Psoas muscle (tissue), 8 donors: ENCODE results near the gene FIGLA. TPM values are rescaled to one million over a fixed set of nuclear protein-coding genes. Genes with fewer than 3 reads are reported as not detected.

Experiments
- ATAC-seq, 4 donors: fragments of 200-7000 bp; cut with Tn5 transposase; one replicate each; pipeline ENCODE4 v1.9.1; 2020; ENCODE audit warnings: moderate library complexity in 3 of 4, mild to moderate bottlenecking in 2 of 4
- DNase-seq, 2 donors: peaks; one replicate each; pipeline ENCODE4 v3.0.0-alpha.2; 2020
- H3K27ac ChIP-seq: fragments of 200-600 bp; one replicate; pipeline ENCODE4 v1.8.0; 2022
- H3K27me3 ChIP-seq, 3 donors: fragments of 200-600 bp in 1 of 3; one replicate each; pipeline versions ENCODE4 v1.6.1 to v1.8.0; 2013 to 2022; ENCODE audit warnings: low read length in 2 of 3, mild to moderate bottlenecking in 2 of 3, moderate library complexity in 1 of 3; ENCODE audit not compliant: insufficient read depth in 3 of 3
- H3K36me3 ChIP-seq, 2 donors: fragments of 200-600 bp in 1 of 2; one replicate each; pipeline versions ENCODE4 v1.6.1 to v1.8.0; 2013 to 2022; ENCODE audit warnings: low read depth in 1 of 2, mild to moderate bottlenecking in 1 of 2, moderate library complexity in 1 of 2; ENCODE audit not compliant: insufficient read depth in 1 of 2
- H3K4me1 ChIP-seq: fragments of 200-600 bp; one replicate; pipeline ENCODE4 v1.8.0; 2022
- H3K4me3 ChIP-seq: fragments of 200-600 bp; one replicate; pipeline ENCODE4 v1.8.0; 2022; ENCODE audit warnings: mild to moderate bottlenecking
- H3K9me3 ChIP-seq: fragments of 200-600 bp; one replicate; pipeline ENCODE4 v1.8.0; 2022
- WGBS, 3 donors: extraction: QIAGEN DNeasy Blood & Tissue Kit; methylation state at CpG; one replicate each; pipeline versions ENCODE4 v1.1.6 to v1.1.7; 2013; 5-methylcytosine and 5-hydroxymethylcytosine counted together
- intact Hi-C, 2 donors: fragments of 100-400 bp; cut with DNase I; formaldehyde crosslinking; loops; one replicate each; pipeline versions ENCODE4 v1.11.0 to v1.14.2; 2022
- polyA plus RNA-seq, 3 donors: library from polyadenylated mRNA; stranded (reverse); fragments of 200-250 nt; gene quantifications; one replicate each; pipeline ENCODE4 v1.2.3, GENCODE V29; 2013
- total RNA-seq, 4 donors: library from RNA; stranded (reverse); fragmentation: NEBNext Ultra II Directional in 2 of 4; extraction: Animal tissue kit (Norgen Biotek cat#: 25700) in 2 of 4; gene quantifications; one replicate each; pipeline versions ENCODE4 v1.2.1 to v1.2.4, GENCODE V29; 2021 to 2023
- TF ChIP-seq, protein P1 (sequence below): fragments of 200-600 bp; IDR thresholded peaks from one replicate; pipeline ENCODE4 v1.8.0; 2022; ENCODE audit warnings: antibody characterized with exemption
- donor health status: healthy with polysubstance abuse.
- donor health status: DM: no; HTN: no; CAD: no; lungs with moderate emphysema.
- donor health status: Bipolar disorder and iron deficiency.
- donor health status: healthy.
- donor health status: DM: yes; HTN: yes; CAD: no.
- donor health status: DM: no; HTN: no; CAD: no.
- donor health status: DM: no; HTN: no; CAD: no.
- donor health status: DM: yes; HTN: yes; CAD: no.

The FIGLA gene
- total and polyA plus RNA-seq, 7 donors, result 0.12 to 0.21 TPM; not detected in 5

GRCh38 chr2:70779911-70780545 is 10.4 kb downstream of the FIGLA start:
- DNase-seq (no peak), ATAC-seq (no peak)
- Histone ChIP-seq H3K36me3 (no peaks in the 10 kb centered on the region), H3K4me3 (no peak overlapping the region), H3K27ac (no peak overlapping the region), H3K4me1 (no peaks in the 10 kb centered on the region), H3K27me3 (peaks cover 0 to 14% (median 11%) of the 10 kb centered on the region in 3 donors), H3K9me3 (no peaks in the 10 kb centered on the region)
- TF ChIP-seq, protein P1, sequence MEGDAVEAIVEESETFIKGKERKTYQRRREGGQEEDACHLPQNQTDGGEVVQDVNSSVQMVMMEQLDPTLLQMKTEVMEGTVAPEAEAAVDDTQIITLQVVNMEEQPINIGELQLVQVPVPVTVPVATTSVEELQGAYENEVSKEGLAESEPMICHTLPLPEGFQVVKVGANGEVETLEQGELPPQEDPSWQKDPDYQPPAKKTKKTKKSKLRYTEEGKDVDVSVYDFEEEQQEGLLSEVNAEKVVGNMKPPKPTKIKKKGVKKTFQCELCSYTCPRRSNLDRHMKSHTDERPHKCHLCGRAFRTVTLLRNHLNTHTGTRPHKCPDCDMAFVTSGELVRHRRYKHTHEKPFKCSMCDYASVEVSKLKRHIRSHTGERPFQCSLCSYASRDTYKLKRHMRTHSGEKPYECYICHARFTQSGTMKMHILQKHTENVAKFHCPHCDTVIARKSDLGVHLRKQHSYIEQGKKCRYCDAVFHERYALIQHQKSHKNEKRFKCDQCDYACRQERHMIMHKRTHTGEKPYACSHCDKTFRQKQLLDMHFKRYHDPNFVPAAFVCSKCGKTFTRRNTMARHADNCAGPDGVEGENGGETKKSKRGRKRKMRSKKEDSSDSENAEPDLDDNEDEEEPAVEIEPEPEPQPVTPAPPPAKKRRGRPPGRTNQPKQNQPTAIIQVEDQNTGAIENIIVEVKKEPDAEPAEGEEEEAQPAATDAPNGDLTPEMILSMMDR, result no peak
- intact Hi-C loops, result no loop called here
- 46 to 52% (median 48%) methylated on average over 8 of the region's 8 CpGs for WGBS, 3 donors

DNA sequence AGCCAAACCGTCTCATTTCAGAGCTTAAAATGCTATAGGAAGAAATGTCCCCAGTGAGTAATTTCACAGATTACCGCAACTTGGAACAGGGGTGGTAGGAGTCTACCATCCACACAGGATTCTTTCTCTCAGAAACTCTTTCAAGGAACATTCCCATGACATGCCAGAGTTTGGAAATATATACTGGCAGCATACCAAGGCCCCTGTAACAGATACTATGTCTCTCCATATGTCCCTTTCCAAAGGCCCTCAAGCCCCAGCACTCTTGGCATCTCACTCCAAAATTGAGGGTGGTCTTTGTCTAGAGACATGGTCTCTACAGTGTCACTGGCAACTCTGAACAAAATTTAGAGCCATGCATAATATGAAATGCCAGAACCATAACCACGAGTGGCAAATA is 11.0 kb downstream of the FIGLA start:
- intact Hi-C loops, result no loop called here
- Histone ChIP-seq H3K27me3 (peaks cover 0 to 15% (median 11%) of the 10 kb centered on the region in 3 donors), H3K9me3 (no peaks in the 10 kb centered on the region), H3K27ac (no peak overlapping the region), H3K4me3 (no peak overlapping the region), H3K36me3 (no peaks in the 10 kb centered on the region), H3K4me1 (no peaks in the 10 kb centered on the region)
- DNase-seq, result no peak
- ATAC-seq, result no peak
- TF ChIP-seq, protein P1, result no peak
- whole genome bisulfite sequencing, 3 donors, result 42 to 51% (median 44%) methylated on average over 3 of the region's 3 CpGs

GRCh38 chr2:70778676-70779075 is 11.8 kb downstream of the FIGLA start:
- H3K27ac ChIP-seq, result no peak overlapping the region
- 52 to 60% (median 57%) methylated on average over 1 of the region's 1 CpG for WGBS, 3 donors

DNA sequence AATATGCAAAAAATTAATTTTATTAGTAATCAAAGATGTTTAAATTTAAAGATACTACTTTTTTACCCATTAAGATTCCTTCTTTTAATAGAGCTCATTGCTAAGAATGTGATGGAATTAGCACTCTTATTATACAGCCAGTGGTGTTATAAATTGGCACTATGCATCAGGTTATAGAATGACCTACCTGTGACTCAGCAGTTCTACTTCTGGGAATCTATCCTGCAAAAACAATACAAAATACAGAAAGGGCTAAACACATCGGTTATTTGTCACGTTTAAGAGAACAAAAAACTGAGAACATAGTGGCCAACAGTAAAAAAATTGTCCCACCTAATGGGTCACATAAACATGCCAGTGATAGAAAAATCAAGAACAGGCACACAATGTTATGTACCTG is 13.0 kb downstream of the FIGLA start:
- Histone ChIP-seq H3K4me3 (no peak overlapping the region), H3K27me3 (peaks cover 0 to 29% (median 11%) of the 10 kb centered on the region in 3 donors), H3K27ac (no peak overlapping the region), H3K4me1 (no peaks in the 10 kb centered on the region), H3K36me3 (no peaks in the 10 kb centered on the region), H3K9me3 (no peaks in the 10 kb centered on the region)
- 78 to 85% (median 84%) methylated on average over 2 of the region's 2 CpGs for WGBS, 3 donors
- TF ChIP-seq, protein P1, result no peak
- DNase-seq (no peak), ATAC-seq (no peak)
- intact Hi-C loops, result no loop called here

More at GRCh38 chr2:70778676-70779075, 11.8 kb downstream of the FIGLA start:
- Histone ChIP-seq H3K36me3 (no peaks in the 10 kb centered on the region), H3K4me3 (no peak overlapping the region), H3K9me3 (no peaks in the 10 kb centered on the region), H3K27me3 (peaks cover 0 to 19% (median 11%) of the 10 kb centered on the region in 3 donors), H3K4me1 (no peaks in the 10 kb centered on the region)
- ATAC-seq (no peak), DNase-seq (no peak)
- intact Hi-C loops, result no loop called here
- TF ChIP-seq, protein P1, result no peak

DNA sequence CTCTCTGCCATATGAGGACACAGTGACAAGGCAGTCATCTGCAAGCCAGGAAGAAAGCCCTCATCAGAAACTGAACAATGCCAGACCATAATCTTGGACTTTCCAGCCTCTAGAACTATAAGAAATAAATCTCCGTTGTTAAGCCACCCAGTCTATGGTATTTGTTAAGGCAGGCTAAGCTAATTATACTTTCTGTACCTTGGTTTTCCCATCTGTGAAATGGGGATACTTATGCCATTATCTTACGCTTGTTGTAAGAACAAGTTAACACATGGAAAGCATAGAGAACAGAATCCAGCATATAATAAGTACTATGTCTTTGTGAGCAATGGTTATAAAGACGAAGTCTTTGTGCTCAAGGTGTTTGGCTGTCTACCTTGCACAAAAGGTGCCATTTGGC is 14.2 kb downstream of the FIGLA start:
- H3K27me3 ChIP-seq, result peaks cover 0 to 30% (median 11%) of the 10 kb centered on the region in 3 donors
- 93 to 97% (median 93%) methylated on average over 3 of the region's 3 CpGs for WGBS, 3 donors
- intact Hi-C loops, result no loop called here

More for the DNA sequence above, 14.2 kb downstream of the FIGLA start:
- Histone ChIP-seq H3K4me3 (no peak overlapping the region), H3K4me1 (no peaks in the 10 kb centered on the region), H3K9me3 (no peaks in the 10 kb centered on the region), H3K27ac (no peak overlapping the region), H3K36me3 (no peaks in the 10 kb centered on the region)
- TF ChIP-seq, protein P1, result no peak
- ATAC-seq (no peak), DNase-seq (no peak)
